Measurements from ENCODE around the gene C6orf89. TPM values are rescaled to one million over a fixed set of nuclear protein-coding genes. Genes with fewer than 3 reads are reported as not detected.

Gene C6orf89
- total RNA-seq, 1 experiment from 2014 or later: 13.2 TPM

- TF ChIP-seq AFF4 (CRISPR knock-in tag; IDR thresholded peaks at IDR 0.05; ENCODE audit: borderline replicate concordance) (no peak), PREB (CRISPR knock-in tag; IDR thresholded peaks at IDR 0.05; ENCODE audit: borderline replicate concordance) (no peak), ARID4B (CRISPR knock-in tag; IDR thresholded peaks at IDR 0.05; ENCODE audit: borderline replicate concordance) (no peak), NFATC4 (CRISPR knock-in tag; IDR thresholded peaks at IDR 0.05) (no peak), ZNF263 (CRISPR knock-in tag; IDR thresholded peaks at IDR 0.05; ENCODE audit: low read depth) (no peak), E2F5 (CRISPR knock-in tag; IDR thresholded peaks at IDR 0.05) (no peak), ZNF219 (CRISPR knock-in tag; IDR thresholded peaks at IDR 0.05; ENCODE audit: borderline replicate concordance) (no peak)
These were observed 49.4 kb upstream of the C6orf89 start (continued) for GRCh38 chr6:36836111-36837021.

- ATAC-seq: no peak
- DNase-seq (ENCODE audit: low spot score): no peak
- H3K4me3 Mint-ChIP-seq: no peak overlapping the region
- H3K27me3 Mint-ChIP-seq (ENCODE audit: low read depth): peaks cover 66% of the 10 kb centered on the region
- POLR2A ChIA-PET: no interaction called here
- H3K36me3 Mint-ChIP-seq: no peaks in the 10 kb centered on the region
- no peak overlapping the region for H3K27ac Mint-ChIP-seq
- H3K9me3 Mint-ChIP-seq: peaks cover 15% of the 10 kb centered on the region
- peaks cover 17% of the 10 kb centered on the region for H3K4me1 Mint-ChIP-seq
- CTCF ChIA-PET: interaction anchor here (0.8 to 3.2 kb wide), 3 partner anchors 37 to 71 kb away, joined by 3 to 22 read pairs (median 4); no protein-coding TSS in a partner anchor
- TF ChIP-seq ZBTB43 (CRISPR knock-in tag; IDR thresholded peaks at IDR 0.05) (no peak), FOXP1 (CRISPR knock-in tag; IDR thresholded peaks at IDR 0.05; ENCODE audit: borderline replicate concordance) (no peak), PRRX2 (CRISPR knock-in tag; IDR thresholded peaks at IDR 0.05) (no peak), PRDM15 (CRISPR knock-in tag; IDR thresholded peaks at IDR 0.05) (no peak), SMAD4 (CRISPR knock-in tag; IDR thresholded peaks at IDR 0.05) (no peak), KAT7 (CRISPR knock-in tag; IDR thresholded peaks at IDR 0.05; ENCODE audit: borderline replicate concordance) (no peak), EMX1 (CRISPR knock-in tag; IDR thresholded peaks at IDR 0.05) (no peak), GRHL2 (CRISPR knock-in tag; IDR thresholded peaks at IDR 0.05; ENCODE audit: insufficient replicate concordance, severe bottlenecking) (no peak), SOX15 (CRISPR knock-in tag; IDR thresholded peaks at IDR 0.05) (no peak), NR1H2 (CRISPR knock-in tag; IDR thresholded peaks at IDR 0.05) (no peak), ZNF263 (CRISPR knock-in tag; IDR thresholded peaks at IDR 0.05; ENCODE audit: low read depth) (no peak)
These were observed 48.8 kb upstream of the C6orf89 start for GRCh38 chr6:36837022-36837339.

Measured in WTC11 (cell line).